Gastroesophageal sphincter (tissue), 4 donors: ENCODE measurements around the gene LDLRAD3. TPM values are rescaled to one million over a fixed set of nuclear protein-coding genes. Genes with fewer than 3 reads are reported as not detected.

ENCODE experiments used
- ATAC-seq: fragments of 150-250 bp; one replicate; pipeline ENCODE4 v1.9.1; 2016; ENCODE audit warnings: mild to moderate bottlenecking, moderate library complexity
- H3K27ac ChIP-seq, 4 donors: fragments of 200-600 bp; sonication (generic) in 3 of 4; 1 replicate in 3 of 4; 2 replicates in 1 of 4; pipeline ENCODE4 v1.5.1; 2016 to 2019
- H3K27me3 ChIP-seq: fragments of 200-600 bp; sonication (generic); one replicate; pipeline ENCODE4 v1.5.1; 2019
- H3K36me3 ChIP-seq, 2 donors: fragments of 200-600 bp; sonication (generic); one replicate each; pipeline ENCODE4 v1.5.1; 2019; ENCODE audit warnings: control low read depth in 1 of 2
- H3K4me1 ChIP-seq, 3 donors: fragments of 200-600 bp; sonication (generic); 1 replicate in 2 of 3; 2 replicates in 1 of 3; pipeline ENCODE4 v1.5.1; 2016 to 2019; ENCODE audit warnings: control low read depth in 2 of 3
- H3K4me3 ChIP-seq, 2 donors: fragments of 200-600 bp; sonication (generic); one replicate each; pipeline ENCODE4 v1.5.1; 2019; ENCODE audit warnings: mild to moderate bottlenecking in 1 of 2, moderate library complexity in 1 of 2
- H3K9me3 ChIP-seq, 3 donors: fragments of 200-600 bp; sonication (generic); one replicate each; pipeline ENCODE4 v1.5.1; 2017 to 2019; ENCODE audit warnings: control low read depth in 2 of 3
- CTCF ChIP-seq, 4 experiments: fragments of 200-600 bp in 2 of 4; fragments of 450-650 bp in 2 of 4; sonication (generic) in 1 of 4; IDR thresholded peaks; one replicate each; pipeline ENCODE4 v1.5.1; 2017 to 2019; ENCODE audit warnings: antibody characterized with exemption in 4 of 4, mild to moderate bottlenecking in 2 of 4, moderate library complexity in 2 of 4
- EP300 ChIP-seq: sonication (generic); formaldehyde crosslinking; IDR thresholded peaks from one replicate; pipeline ENCODE4 v1.6.1; 2017; ENCODE audit warnings: antibody characterized with exemption, mild to moderate bottlenecking
- POLR2A ChIP-seq, 2 donors: fragments of 450-650 bp; IDR thresholded peaks; one replicate each; pipeline ENCODE4 v1.6.1; 2017; ENCODE audit warnings: antibody characterized with exemption in 2 of 2, mild to moderate bottlenecking in 2 of 2, moderate library complexity in 1 of 2
- POLR2AphosphoS5 ChIP-seq: sonication (generic); formaldehyde crosslinking; IDR thresholded peaks from one replicate; pipeline ENCODE4 v1.6.1; 2017; ENCODE audit warnings: antibody characterized with exemption
- WGBS, 2 donors: methylation state at CpG; one replicate each; pipeline ENCODE4 v1.1.5; 2018; ENCODE audit warnings: low coverage in 1 of 2; 5-methylcytosine and 5-hydroxymethylcytosine counted together
- total RNA-seq, 4 donors: library from RNA; depleted of rRNA; stranded (reverse); fragments of >200 nt; gene quantifications; one replicate each; pipeline ENCODE4 v1.1.0, GENCODE V29; 2016

LDLRAD3 gene
- total RNA-seq, 4 donors from 2014 or later: 4.0 to 8.9 (median 7.2) TPM

GRCh38 chr11:35932681-35933319 lies 11.1 kb upstream of the LDLRAD3 start:
- no peak for ATAC-seq
- Histone ChIP-seq H3K36me3 (no peaks in the 10 kb centered on the region), H3K27ac (no peak overlapping the region), H3K9me3 (peaks cover 0 to 6% (median 0%) of the 10 kb centered on the region in 3 donors), H3K27me3 (no peaks in the 10 kb centered on the region), H3K4me1 (peaks cover 0 to 4% (median 0%) of the 10 kb centered on the region in 3 donors), H3K4me3 (no peak overlapping the region)
- no peak for TF ChIP-seq POLR2A (IDR thresholded peaks at IDR 0.05)
- TF ChIP-seq CTCF (IDR thresholded peaks at IDR 0.05): no peak
- TF ChIP-seq EP300: no peak
- TF ChIP-seq POLR2AphosphoS5: no peak
- 55 to 70% methylated on average over 4 to 5 of the region's 5 CpGs for WGBS, 2 donors

GRCh38 chr11:35933320-35933871 lies 10.5 kb upstream of the LDLRAD3 start:
- H3K36me3 ChIP-seq: no peaks in the 10 kb centered on the region
- no peak for ATAC-seq
- H3K4me3 ChIP-seq: no peak overlapping the region
- no peaks in the 10 kb centered on the region for H3K4me1 ChIP-seq
- peaks cover 0 to 6% (median 0%) of the 10 kb centered on the region in 3 donors for H3K9me3 ChIP-seq
- no peak for TF ChIP-seq EP300
- TF ChIP-seq POLR2AphosphoS5: no peak
- TF ChIP-seq CTCF (IDR thresholded peaks at IDR 0.05): no peak
- no peak for TF ChIP-seq POLR2A (IDR thresholded peaks at IDR 0.05)
- no peaks in the 10 kb centered on the region for H3K27me3 ChIP-seq
- no peak overlapping the region for H3K27ac ChIP-seq
- 62 to 67% methylated on average over 2 to 3 of the region's 3 CpGs for WGBS, 2 donors

- no peak for TF ChIP-seq EP300
- no peak for TF ChIP-seq POLR2AphosphoS5
- TF ChIP-seq CTCF (IDR thresholded peaks at IDR 0.05): no peak
- no peak for TF ChIP-seq POLR2A (IDR thresholded peaks at IDR 0.05)
- WGBS, 2 donors: 85 to 100% methylated on average over 1 to 3 of the region's 7 CpGs
Observed at GRCh38 chr11:35934271-35934670, 9.6 kb upstream of the LDLRAD3 start.

GRCh38 chr11:35934981-35935380 lies 8.9 kb upstream of the LDLRAD3 start:
- WGBS, 2 donors: 63% methylated on average over 4 of the region's 4 CpGs; no CpG with 5 or more reads in 1 of the 2 donors
- Histone ChIP-seq H3K9me3 (peaks cover 0 to 6% (median 0%) of the 10 kb centered on the region in 3 donors), H3K4me3 (no peak overlapping the region), H3K27me3 (no peaks in the 10 kb centered on the region), H3K27ac (no peak overlapping the region), H3K4me1 (no peaks in the 10 kb centered on the region), H3K36me3 (no peaks in the 10 kb centered on the region)
- TF ChIP-seq EP300 (no peak), POLR2AphosphoS5 (no peak), POLR2A (IDR thresholded peaks at IDR 0.05) (no peak), CTCF (IDR thresholded peaks at IDR 0.05) (no peak)
- ATAC-seq: no peak

More at GRCh38 chr11:35934271-35934670, 9.6 kb upstream of the LDLRAD3 start:
- Histone ChIP-seq H3K27me3 (no peaks in the 10 kb centered on the region), H3K27ac (no peak overlapping the region), H3K4me3 (no peak overlapping the region), H3K36me3 (no peaks in the 10 kb centered on the region), H3K4me1 (no peaks in the 10 kb centered on the region), H3K9me3 (peaks cover 0 to 6% (median 0%) of the 10 kb centered on the region in 3 donors)
- no peak for ATAC-seq

- no peak overlapping the region for H3K4me3 ChIP-seq
- peaks cover 0 to 6% (median 0%) of the 10 kb centered on the region in 3 donors for H3K9me3 ChIP-seq
- H3K27me3 ChIP-seq: no peaks in the 10 kb centered on the region
- H3K36me3 ChIP-seq: no peaks in the 10 kb centered on the region
- H3K4me1 ChIP-seq: no peaks in the 10 kb centered on the region
- no peak for TF ChIP-seq POLR2A (IDR thresholded peaks at IDR 0.05)
- no peak for TF ChIP-seq POLR2AphosphoS5
- TF ChIP-seq CTCF (IDR thresholded peaks at IDR 0.05): no peak
- TF ChIP-seq EP300: no peak
- no peak overlapping the region for H3K27ac ChIP-seq
- WGBS, 2 donors: 69 to 100% methylated on average over 1 of the region's 1 CpG
- no peak for ATAC-seq
Observed at GRCh38 chr11:35935390-35935789, 8.5 kb upstream of the LDLRAD3 start.
